ENCODE measurements around the gene ANGPTL2.

- TF ChIP-seq POLR2AphosphoS5 (IDR thresholded peaks at IDR 0.05; ENCODE audit: low read depth, low read length) (no peak), POLR2A (IDR thresholded peaks at IDR 0.05; ENCODE audit: low read depth, low read length) (no peak), TAF1 (IDR thresholded peaks at IDR 0.05; ENCODE audit: borderline replicate concordance, low read depth, low read length) (no peak)
Observed at GRCh38 chr9:127139775-127140174, 17.3 kb upstream of the ANGPTL2 start.

All from GM12892 (cell line).